Fibroblast of mammary gland (primary cell): Measurements from ENCODE around the gene KIAA1671.
A peak's percentile ranks its signal among the peaks of the same experiment; 100 is the strongest.

Experiments used
- DNase-seq: peaks from one replicate; pipeline ENCODE4 v3.0.0-alpha.2; 2010; ENCODE audit warnings: low read depth
- H3K4me3 ChIP-seq: 2 replicates; pipeline ENCODE4 v1.5.1; 2011; ENCODE audit warnings: low read depth, mild to moderate bottlenecking, low read length, moderate library complexity; ENCODE audit not compliant: control insufficient read depth
- TF ChIP-seq, protein P1 (sequence below): conservative IDR thresholded peaks from 2 replicates; pipeline ENCODE4 v1.5.1; 2011; ENCODE audit warnings: low read depth, low read length, inconsistent platforms; ENCODE audit not compliant: control insufficient read depth, insufficient read depth

Gene KIAA1671

DNA sequence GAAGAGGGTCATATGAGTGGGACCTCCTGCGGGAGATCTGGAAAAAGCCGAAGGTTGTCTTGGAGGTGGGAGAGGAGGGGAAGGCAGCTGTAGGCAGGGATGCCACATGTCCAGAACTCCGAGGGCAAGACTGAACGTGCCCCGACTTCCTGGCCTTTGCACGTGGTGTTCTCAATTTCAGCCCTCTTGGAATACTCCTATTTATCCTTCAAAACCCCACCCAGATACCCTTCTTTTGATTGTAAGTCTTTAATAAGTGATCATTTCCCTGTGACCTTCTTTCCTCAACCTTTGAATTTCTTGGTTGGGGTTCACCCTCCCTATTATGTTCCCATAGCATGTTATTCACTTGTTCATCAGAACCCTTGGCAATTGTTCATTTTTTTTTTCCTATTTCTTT lies 151.9 kb downstream of the KIAA1671 start:
- TF ChIP-seq, protein P1, sequence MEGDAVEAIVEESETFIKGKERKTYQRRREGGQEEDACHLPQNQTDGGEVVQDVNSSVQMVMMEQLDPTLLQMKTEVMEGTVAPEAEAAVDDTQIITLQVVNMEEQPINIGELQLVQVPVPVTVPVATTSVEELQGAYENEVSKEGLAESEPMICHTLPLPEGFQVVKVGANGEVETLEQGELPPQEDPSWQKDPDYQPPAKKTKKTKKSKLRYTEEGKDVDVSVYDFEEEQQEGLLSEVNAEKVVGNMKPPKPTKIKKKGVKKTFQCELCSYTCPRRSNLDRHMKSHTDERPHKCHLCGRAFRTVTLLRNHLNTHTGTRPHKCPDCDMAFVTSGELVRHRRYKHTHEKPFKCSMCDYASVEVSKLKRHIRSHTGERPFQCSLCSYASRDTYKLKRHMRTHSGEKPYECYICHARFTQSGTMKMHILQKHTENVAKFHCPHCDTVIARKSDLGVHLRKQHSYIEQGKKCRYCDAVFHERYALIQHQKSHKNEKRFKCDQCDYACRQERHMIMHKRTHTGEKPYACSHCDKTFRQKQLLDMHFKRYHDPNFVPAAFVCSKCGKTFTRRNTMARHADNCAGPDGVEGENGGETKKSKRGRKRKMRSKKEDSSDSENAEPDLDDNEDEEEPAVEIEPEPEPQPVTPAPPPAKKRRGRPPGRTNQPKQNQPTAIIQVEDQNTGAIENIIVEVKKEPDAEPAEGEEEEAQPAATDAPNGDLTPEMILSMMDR: no peak
- no peak for DNase-seq
- H3K4me3 ChIP-seq: no peak overlapping the region

DNA sequence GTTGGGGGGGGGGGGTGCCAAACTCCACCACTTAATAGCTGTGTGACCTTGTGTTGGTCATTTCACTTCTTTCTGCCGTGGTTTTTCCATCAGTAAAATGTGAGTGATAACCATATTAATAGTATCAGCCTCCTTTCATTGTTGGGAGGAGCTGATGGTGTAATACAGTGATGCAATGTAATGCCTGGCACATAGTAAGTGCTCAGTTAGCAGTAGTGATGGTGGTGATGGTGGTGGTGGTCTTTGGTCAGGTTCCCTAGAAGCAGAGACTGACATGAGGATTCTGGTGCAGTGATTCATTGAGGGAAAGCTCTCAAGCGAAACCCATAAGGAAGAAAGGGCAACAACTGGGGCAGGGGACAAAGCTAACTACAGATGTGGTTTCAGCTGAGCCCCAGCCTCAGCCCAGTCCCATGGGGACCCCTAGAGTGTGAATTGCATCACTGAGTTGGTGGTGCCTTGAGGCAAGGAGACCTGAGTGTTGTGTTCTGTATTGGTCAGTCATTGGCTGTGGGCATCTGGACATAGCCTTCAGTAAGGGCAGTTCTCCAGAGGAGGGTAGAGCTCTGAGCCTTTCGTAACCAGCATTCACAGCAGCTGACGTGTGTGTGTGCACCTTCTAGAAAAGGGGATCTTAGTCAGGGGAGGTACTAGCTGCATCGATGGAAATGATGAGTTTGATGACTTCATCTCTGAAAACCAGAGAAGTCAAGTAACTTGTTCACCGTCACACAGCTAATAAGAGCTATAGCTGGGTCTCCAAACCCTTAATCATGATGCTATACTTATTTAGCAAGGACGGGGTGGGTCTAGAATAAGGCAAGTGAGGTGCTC lies 153.5 kb downstream of the KIAA1671 start:
- TF ChIP-seq, protein P1: no peak
- no peak for DNase-seq
- H3K4me3 ChIP-seq: no peak overlapping the region

DNA sequence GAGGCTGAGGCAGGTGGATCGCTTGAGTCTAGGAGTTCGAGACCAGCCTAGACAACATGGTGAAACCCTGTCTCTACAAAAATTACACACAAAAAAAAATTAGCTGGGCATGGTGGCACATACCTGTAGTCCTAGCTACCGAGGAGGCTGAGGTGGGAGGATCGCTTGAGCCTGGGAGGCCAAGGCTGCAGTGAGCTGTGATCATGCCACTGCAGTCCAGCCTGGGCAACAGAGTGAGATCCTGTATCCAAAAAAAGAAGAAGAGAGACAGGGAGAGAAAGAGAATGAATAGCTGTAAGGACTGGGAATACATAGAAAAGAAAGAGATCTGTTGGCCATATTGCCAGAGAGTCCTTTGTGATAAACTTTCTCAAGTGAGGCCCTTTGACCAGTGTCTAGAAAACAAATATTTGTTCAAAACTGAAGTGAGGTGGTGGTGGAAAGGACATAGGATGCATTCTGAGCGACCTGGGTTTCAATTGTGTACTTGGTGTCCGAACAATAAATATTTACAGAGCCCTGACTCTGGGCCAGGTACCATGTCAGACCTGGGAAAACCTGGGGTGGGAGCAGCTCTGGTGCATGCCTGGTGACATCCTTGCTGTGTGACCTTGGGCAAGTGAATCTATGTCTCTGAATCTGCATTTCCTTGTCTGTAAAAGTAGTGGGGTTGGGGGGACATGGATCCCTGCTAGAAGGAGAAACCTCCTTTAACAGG lies 157.5 kb downstream of the KIAA1671 start:
- DNase-seq: no peak
- no peak overlapping the region for H3K4me3 ChIP-seq
- TF ChIP-seq, protein P1: no peak

DNA sequence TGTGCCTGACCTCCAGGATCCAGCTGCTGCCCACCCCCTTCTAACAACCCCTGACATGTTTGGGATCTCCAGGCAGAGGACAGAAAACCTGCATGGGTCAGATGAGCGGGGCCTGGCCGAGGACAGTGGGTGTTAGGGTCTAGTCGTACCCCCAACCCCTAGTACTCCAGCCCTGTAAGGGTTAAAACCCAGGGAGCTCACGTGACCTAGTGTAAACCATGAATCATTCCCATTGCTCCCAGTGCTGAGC lies 158.0 kb downstream of the KIAA1671 start:
- H3K4me3 ChIP-seq: no peak overlapping the region
- no peak for DNase-seq
- TF ChIP-seq, protein P1: no peak

DNA sequence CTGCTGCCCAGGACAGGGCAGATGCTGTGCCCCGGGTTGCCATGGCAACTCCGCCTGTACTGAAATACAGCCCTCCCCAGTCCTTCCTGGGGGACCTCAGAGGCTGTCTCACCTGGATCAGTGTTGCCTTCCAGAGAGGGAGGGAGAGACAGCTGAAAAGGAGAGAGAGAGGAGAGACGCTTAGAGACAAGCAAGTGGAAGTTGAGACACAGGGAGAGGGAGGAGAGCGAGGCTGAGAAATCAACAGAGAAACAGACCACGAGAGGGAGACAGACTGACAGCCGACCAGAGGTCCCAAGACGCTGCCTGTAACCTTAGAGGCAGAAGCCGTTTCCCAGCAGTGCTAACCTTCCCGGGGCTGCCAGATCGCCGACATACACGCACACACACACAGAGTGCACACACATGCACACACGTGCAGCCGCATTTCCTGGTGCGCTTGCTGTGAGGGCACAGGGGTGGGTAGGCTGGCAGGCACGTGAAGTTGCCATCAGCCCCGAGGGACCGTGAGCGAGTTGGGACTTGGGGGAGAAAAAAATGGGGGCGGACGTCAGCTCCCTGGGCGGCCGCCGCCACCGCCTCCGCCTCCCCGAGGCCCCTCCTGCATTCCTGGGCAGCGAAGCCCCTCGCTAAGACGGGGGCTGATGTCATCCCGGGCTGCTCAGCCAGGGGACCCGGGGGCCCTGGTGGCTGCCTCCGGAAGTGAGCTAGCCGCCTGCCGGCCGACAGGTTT lies 158.5 kb downstream of the KIAA1671 start:
- peak overlapping the region; percentile 10 for H3K4me3 ChIP-seq
- TF ChIP-seq, protein P1: peak; percentile 46
- peak; percentile 64 for DNase-seq

DNA sequence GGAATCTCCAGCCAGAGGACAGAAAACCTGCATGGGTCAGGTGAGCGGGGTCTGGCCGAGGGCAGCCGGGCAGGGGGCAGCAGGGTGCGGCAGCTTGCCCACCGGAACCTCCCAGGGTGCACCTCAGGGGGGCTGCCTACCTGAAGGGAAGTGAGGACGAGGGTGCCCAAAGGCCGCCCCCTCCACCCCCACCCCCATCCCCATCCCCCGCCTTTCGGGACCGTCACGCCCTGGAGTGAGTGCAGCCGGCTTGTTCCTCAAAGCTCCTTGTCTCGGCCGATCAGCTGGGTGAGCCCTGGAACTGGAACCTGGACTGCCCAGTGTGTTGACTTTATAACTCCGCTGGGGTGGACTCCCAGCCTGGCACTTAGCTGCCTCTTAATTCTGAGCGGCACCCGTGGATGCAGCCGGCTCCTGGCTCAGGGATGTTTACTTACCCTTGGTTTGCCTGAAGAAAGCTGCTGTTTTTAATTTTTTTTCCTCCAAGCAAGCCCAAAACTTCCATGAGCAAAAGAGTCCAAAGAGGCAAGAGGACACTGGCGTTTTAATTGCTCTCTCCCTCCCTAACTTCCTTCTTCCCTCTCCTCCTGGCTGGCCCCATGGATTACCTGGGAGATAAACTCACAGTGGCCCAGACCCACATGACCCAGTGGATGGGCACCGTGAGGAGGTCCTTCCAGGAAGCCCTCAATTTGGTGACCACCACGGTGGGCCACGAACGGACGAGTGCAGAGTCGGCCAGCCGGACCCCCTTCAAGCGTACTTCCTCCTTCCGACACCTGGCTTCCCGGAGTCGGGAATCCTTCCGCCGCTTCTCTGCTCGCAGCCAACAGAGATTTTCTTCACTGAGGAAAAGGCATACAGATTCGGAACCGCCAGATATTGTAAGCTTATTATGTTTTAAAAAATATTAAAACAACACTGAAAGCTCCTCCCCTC lies 159.3 kb downstream of the KIAA1671 start:
- DNase-seq: no peak
- TF ChIP-seq, protein P1: no peak

More for the DNA sequence above, 159.3 kb downstream of the KIAA1671 start:
- H3K4me3 ChIP-seq: no peak overlapping the region
